ENCODE results near the gene MCC. TPM values are rescaled to one million over a fixed set of nuclear protein-coding genes. Genes with fewer than 3 reads are reported as not detected.

MCC gene
- polyA plus RNA-seq, 1 donor (not counting 4 experiments of a cell fraction or from before 2014, with no cell fraction given), result 24.6 TPM

GRCh38 chr5:113343343-113343742, 144.9 kb downstream of the MCC start:
- DNase-seq (ENCODE audit: low read depth, low spot score), result no peak

GRCh38 chr5:113340537-113340936, 147.7 kb downstream of the MCC start:
- Histone ChIP-seq H3K27ac (ENCODE audit: control insufficient read depth, insufficient read depth, low read length) (no peak overlapping the region), H4K20me1 (ENCODE audit: control insufficient read depth, extremely low read depth, insufficient read depth, low read length) (no peaks in the 10 kb centered on the region), H3K4me2 (ENCODE audit: control insufficient read depth, extremely low read depth, insufficient read depth, low read depth, low read length) (no peak overlapping the region), H3K9ac (ENCODE audit: control insufficient read depth, extremely low read depth, insufficient read depth, low read length) (no peak overlapping the region), H3K9me1 (ENCODE audit: control insufficient read depth, extremely low read depth, insufficient read depth, low read length) (no peaks in the 10 kb centered on the region), H3K4me1 (ENCODE audit: control insufficient read depth, extremely low read depth, insufficient read depth, low read length) (peaks cover 11% of the 10 kb centered on the region), H3K9me3 (ENCODE audit: control insufficient read depth, low read depth, low read length) (no peaks in the 10 kb centered on the region), H2AFZ (ENCODE audit: control insufficient read depth, low read length) (no peak overlapping the region), H3K4me3 (ENCODE audit: control insufficient read depth in 2 of 3, extremely low read depth in 1 of 3, insufficient read depth in 2 of 3, low read depth in 1 of 3, low read length in 3 of 3) (no peak overlapping the region), H3K79me2 (ENCODE audit: control insufficient read depth, insufficient read depth, low read length) (no peaks in the 10 kb centered on the region), H3K27me3 (ENCODE audit: control insufficient read depth, extremely low read depth, insufficient read depth, low read length) (no peaks in the 10 kb centered on the region), H3K36me3 (ENCODE audit: control insufficient read depth in 2 of 2, extremely low read depth in 1 of 2, insufficient read depth in 2 of 2, low read length in 2 of 2) (peaks cover 0 to 7% of the 10 kb centered on the region in 2 experiments)
- DNase-seq (ENCODE audit: low read depth, low spot score) (no peak), FAIRE-seq (no peak)
- dilution Hi-C loops (cut with MboI; ENCODE audit: extremely low pct_ligation_motif_present, low sequenced_read_pairs), result no loop called here
- no peak for TF ChIP-seq CTCF (optimal IDR thresholded peaks at IDR 0.05 in 1 of 3, IDR thresholded peaks at IDR 0.05 in 1 of 3, conservative IDR thresholded peaks at IDR 0.05 in 1 of 3; ENCODE audit: extremely low read depth in 1 of 3, insufficient read depth in 2 of 3, low read length in 3 of 3)
- no peak for TF ChIP-seq EZH2 (IDR thresholded peaks at IDR 0.05; ENCODE audit: low read length)

More at GRCh38 chr5:113343343-113343742, 144.9 kb downstream of the MCC start:
- H3K4me3 ChIP-seq (ENCODE audit: control insufficient read depth in 2 of 3, extremely low read depth in 1 of 3, insufficient read depth in 2 of 3, low read depth in 1 of 3, low read length in 3 of 3), result no peak overlapping the region
- H3K4me2 ChIP-seq (ENCODE audit: control insufficient read depth, extremely low read depth, insufficient read depth, low read depth, low read length), result no peak overlapping the region
- dilution Hi-C loops (cut with MboI; ENCODE audit: extremely low pct_ligation_motif_present, low sequenced_read_pairs), result no loop called here
- TF ChIP-seq EZH2 (IDR thresholded peaks at IDR 0.05; ENCODE audit: low read length), result no peak
- TF ChIP-seq CTCF (optimal IDR thresholded peaks at IDR 0.05 in 1 of 3, IDR thresholded peaks at IDR 0.05 in 1 of 3, conservative IDR thresholded peaks at IDR 0.05 in 1 of 3; ENCODE audit: extremely low read depth in 1 of 3, insufficient read depth in 2 of 3, low read length in 3 of 3), result no peak
- H3K27ac ChIP-seq (ENCODE audit: control insufficient read depth, insufficient read depth, low read length), result no peak overlapping the region
- peaks cover 17% of the 10 kb centered on the region for H3K4me1 ChIP-seq (ENCODE audit: control insufficient read depth, extremely low read depth, insufficient read depth, low read length)
- H3K9ac ChIP-seq (ENCODE audit: control insufficient read depth, extremely low read depth, insufficient read depth, low read length), result no peak overlapping the region
- peaks cover 0 to 4% of the 10 kb centered on the region in 2 experiments for H3K36me3 ChIP-seq (ENCODE audit: control insufficient read depth in 2 of 2, extremely low read depth in 1 of 2, insufficient read depth in 2 of 2, low read length in 2 of 2)
- H3K27me3 ChIP-seq (ENCODE audit: control insufficient read depth, extremely low read depth, insufficient read depth, low read length), result no peaks in the 10 kb centered on the region
- H3K9me3 ChIP-seq (ENCODE audit: control insufficient read depth, low read depth, low read length), result no peaks in the 10 kb centered on the region
- no peaks in the 10 kb centered on the region for H3K9me1 ChIP-seq (ENCODE audit: control insufficient read depth, extremely low read depth, insufficient read depth, low read length)
- H4K20me1 ChIP-seq (ENCODE audit: control insufficient read depth, extremely low read depth, insufficient read depth, low read length), result no peaks in the 10 kb centered on the region
- no peak for FAIRE-seq
- H2AFZ ChIP-seq (ENCODE audit: control insufficient read depth, low read length), result no peak overlapping the region
- no peaks in the 10 kb centered on the region for H3K79me2 ChIP-seq (ENCODE audit: control insufficient read depth, insufficient read depth, low read length)
